Mucosa of gallbladder (tissue), 1 donor: ENCODE data around the gene NFYA. TPM values are rescaled to one million over a fixed set of nuclear protein-coding genes. Genes with fewer than 3 reads are reported as not detected.
"Not testable (repeated sequence)": the region's sequence is repeated elsewhere in the genome, so short reads cannot be mapped to it uniquely, and the experiment has no call there.

Source experiments
- DNase-seq: peaks from one replicate; pipeline ENCODE4 v3.0.0-alpha.2; 2020; ENCODE audit warnings: low spot score
- total RNA-seq: library from RNA; stranded (reverse); gene quantifications from one replicate; pipeline ENCODE4 v1.2.1, GENCODE V29; 2021
- donor health status: DM: no; HTN: no; CAD: no.

NFYA gene
- total RNA-seq, 1 donor from 2014 or later = 24.8 TPM

DNA sequence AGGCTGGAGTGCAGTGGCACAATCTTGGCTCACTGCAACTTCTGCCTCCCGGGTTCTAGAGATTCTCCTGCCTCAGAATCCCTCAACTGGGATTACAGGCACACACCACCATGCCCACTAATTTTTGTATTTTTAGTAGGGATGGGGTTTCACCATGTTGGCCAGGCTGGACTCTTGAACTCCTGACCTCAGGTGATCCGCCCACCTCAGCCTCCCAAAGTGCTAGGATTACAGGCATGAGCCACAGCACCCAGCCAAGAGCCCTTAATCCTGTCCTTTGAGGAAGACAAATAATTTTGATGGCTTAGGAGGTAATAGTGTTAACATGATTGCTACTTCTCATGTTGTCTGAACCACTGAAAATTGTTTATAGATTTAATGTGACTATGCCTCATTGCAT is 42.3 kb downstream of the NFYA start:
- not testable (repeated sequence) for DNase-seq

DNA sequence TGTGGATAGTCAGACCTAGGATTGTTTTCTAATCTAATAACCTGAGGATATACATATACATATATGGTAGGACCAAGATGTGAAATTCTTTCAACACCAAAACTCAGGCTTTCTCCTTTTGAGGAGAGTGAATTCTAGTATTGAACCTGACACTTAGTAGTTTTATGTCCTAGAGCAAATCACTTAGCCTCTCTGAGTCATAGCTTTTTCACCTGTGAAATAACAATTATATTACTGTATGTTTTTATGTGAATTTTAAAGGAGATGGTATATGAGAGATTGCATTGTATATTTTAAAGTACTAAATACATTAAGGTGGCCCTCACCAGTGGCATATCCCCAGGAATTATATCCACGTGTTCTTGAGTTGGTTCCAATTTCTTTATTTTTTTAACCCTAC is 46.7 kb downstream of the NFYA start:
- DNase-seq = no peak

DNA sequence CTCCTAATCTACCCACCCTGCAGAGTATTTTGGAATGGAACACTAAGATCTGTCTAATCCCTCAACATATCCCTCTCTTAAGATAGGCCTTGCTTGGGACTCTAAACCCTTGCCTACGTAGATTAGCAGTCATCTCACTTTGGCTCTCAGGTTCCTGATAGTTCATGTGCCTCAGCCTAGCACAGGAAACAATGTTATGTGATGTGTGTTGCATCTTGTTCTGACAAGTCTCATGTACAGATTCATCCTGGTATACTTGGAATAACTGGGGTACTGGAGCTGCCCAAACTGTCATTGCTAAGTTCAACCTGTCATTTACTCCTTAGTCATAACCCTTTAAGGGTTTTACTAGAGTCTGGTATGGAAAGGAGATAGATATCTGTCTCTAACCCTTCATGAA is 47.3 kb downstream of the NFYA start:
- DNase-seq = no peak

DNA sequence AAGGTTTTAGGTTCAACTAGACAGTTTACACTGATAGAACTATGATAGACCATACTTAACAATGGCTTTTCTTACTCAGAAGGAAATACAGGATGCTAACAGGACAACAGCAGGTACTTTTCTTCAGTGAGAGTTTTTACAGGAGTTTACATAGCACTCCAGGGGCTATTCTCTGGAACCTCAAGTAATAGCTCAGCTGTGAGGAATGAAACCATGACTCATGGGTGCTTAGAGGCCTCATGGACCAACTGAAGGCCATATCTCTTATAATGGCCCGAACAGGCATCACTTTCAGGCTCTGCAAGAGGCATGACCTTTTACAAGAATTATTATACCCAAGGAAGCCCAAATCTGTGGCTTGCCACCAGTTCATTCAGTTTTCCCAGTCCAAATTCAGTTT is 49.6 kb downstream of the NFYA start:
- DNase-seq = no peak

DNA sequence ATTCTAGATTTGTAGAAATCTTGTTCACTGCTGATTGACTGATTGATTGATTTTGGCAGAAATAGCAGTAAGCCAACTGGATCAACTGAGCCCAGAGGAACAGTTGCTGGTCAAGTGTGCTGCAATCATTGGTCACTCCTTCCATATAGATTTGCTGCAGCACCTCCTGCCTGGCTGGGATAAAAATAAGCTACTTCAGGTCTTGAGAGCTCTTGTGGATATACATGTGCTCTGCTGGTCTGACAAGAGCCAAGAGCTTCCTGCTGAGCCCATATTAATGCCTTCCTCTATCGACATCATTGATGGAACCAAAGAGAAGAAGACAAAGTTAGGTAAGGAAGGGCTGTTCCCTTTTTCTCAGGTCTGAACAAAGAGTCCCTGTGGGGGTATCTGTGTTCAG is 50.1 kb downstream of the NFYA start:
- DNase-seq = no peak

DNA sequence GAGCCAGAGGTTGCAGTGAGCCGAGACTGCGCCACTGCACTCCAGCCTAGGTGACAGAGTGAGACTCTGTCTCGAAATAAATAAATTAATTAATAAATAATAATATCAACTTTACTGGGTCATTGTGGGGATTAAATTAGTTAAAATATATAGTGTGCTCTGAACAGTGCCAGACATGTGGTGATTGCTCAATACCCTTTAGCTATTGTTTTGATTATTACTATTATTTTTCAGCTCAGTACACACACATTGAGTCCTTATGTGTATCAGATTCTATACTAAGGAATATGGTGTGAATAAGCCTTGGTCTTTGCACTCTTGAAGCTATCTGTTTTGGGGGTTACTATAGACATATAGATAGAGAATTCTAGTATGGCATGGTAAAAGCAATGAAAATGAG is 52.5 kb downstream of the NFYA start:
- no peak for DNase-seq

DNA sequence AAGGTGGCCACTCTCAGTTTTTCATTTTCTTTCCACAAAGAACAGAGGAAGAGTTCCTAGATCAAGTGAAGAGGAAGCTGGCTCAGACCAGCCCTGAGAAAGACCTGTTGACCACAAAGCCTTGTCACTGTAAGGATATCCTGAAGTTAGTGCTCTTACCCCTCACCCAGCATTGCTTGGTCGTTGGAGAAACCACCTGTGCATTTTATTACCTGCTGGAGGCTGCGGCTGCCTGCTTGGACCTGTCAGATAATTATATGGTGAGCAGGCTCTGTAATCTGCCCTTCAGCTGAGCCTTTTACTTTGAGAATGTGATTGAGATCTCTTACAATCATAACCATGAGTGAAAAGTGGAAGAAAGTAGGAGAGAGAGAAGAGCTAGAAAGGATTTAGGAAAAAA is 59.5 kb downstream of the NFYA start:
- DNase-seq = no peak

DNA sequence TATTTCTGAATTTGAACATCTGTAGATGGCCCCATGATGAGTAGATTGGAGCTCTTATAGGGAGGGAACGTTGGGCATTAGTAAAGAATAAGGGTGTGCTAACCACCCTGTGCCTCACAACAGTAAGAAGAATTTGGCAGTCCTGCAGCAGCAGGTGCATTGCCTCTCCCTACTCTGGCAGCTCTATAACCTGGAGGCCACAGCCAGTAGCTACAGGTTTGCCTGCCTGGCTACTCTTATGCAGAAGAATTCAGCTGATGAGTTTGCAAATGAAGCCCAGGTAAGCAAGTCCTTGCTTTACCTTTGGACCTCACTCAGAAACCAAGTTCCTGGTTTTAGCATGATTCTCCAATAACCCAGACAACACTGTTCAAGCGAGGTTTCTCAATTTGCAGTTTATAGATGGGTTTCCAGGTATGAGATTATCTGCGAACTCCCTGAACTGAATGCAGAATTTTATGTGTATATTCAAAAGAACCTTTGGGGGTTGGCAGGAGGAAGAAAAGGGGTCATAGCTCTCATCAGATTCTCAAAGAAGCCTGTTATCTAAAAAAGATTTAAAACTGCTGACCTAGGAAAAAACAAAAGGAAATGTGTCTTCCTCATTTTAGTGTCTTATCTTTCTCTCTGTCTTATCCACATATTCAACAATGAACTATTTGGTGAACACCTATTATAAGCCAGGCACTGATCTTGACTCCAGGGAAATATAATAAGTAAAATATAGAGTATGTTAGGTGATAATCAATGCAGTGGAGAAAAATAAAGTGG is 62.5 kb downstream of the NFYA start:
- no peak for DNase-seq

DNA sequence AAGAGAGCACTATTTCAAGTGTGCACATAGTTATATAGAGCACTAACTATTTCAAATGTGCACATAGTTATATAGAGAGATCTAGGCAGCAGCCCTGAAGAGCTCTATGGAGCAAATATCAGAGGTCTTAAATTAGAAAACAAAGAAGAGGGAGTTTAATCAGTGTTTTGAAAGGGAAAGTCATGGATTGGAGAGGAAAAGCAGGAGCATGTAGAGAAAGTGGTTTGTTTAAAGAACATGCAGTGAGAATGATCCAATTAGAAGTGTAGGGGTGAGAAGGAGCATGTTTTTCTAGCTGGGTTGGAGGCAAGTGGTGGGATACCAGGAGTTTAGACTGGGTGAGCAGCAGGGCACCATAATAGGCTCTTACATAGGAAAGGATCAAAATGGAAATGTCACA is 64.1 kb downstream of the NFYA start:
- no peak for DNase-seq

DNA sequence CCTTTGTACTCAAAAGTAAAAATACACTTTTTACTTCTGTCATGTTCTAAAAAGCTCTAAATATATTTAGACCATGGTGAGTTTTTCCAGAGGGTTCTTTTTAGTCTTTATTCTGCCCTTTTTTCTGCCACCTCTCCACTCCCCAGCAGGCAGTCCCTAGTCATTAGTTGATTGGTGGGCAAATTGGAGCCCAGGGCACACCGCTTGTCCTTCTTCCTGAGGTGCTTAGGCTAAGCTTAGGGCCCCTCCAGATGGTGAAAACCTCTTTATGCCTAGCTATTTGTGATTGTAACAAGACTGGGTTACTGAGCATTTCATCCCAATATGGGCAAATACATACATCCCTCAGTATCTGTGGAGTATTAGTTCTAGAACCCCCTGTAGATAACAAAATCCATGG is 75.1 kb downstream of the NFYA start:
- DNase-seq = no peak

Other genes with a start within 250 kb of the NFYA start
- 26.4 TPM for gene UNC5CL, start 33.8 kb upstream of the NFYA start, total RNA-seq
- 1.0 TPM for gene TSPO2, start 30.5 kb upstream of the NFYA start, total RNA-seq
- not detected for gene APOBEC2, start 19.8 kb upstream of the NFYA start, total RNA-seq
- gene OARD1, start 618 bp upstream of the NFYA start, total RNA-seq = 36.3 TPM
- 1.1 TPM for gene TREML1, start 81.4 kb downstream of the NFYA start, total RNA-seq
- gene TREM2, start 90.1 kb downstream of the NFYA start, total RNA-seq = 26.7 TPM
- not detected for gene TREML2, start 128.2 kb downstream of the NFYA start, total RNA-seq
- gene TREML4, start 155.4 kb downstream of the NFYA start, total RNA-seq = not detected
- gene TREM1, start 213.7 kb downstream of the NFYA start, total RNA-seq = 1.3 TPM